GM12891 (cell line): ENCODE data around the gene KITLG.
"Not testable (repeated sequence)": the region's sequence is repeated elsewhere in the genome, so short reads cannot be mapped to it uniquely, and the experiment has no call there.

Source experiments
- DNase-seq: peaks from one replicate; pipeline ENCODE4 v3.0.0; 2011; ENCODE audit warnings: low spot score; ENCODE audit not compliant: insufficient read length
- FAIRE-seq: peaks from 2 replicates; lab custom pipeline; 2011; peaks lifted over from hg19 to GRCh38; lab: Jason Lieb, UNC
- PAX5 ChIP-seq: IDR thresholded peaks from 2 replicates; pipeline ENCODE4 v1.6.1; 2011; ENCODE audit warnings: low read length, moderate library complexity, mild to moderate bottlenecking; ENCODE audit not compliant: insufficient read depth, severe bottlenecking
- POLR2A ChIP-seq: IDR thresholded peaks from 2 replicates; pipeline ENCODE4 v1.6.1; 2011; ENCODE audit warnings: low read depth, low read length, control low read depth
- POLR2AphosphoS5 ChIP-seq: IDR thresholded peaks from 2 replicates; pipeline ENCODE4 v1.6.1; 2011; ENCODE audit warnings: low read depth, low read length, control low read depth
- POU2F2 ChIP-seq: IDR thresholded peaks from 2 replicates; pipeline ENCODE4 v1.6.1; 2011; ENCODE audit warnings: low read depth, mild to moderate bottlenecking, control low read depth, low read length, moderate library complexity
- SPI1 ChIP-seq: IDR thresholded peaks from 2 replicates; pipeline ENCODE4 v1.6.1; 2011; ENCODE audit warnings: low read depth, low read length, control low read depth
- TAF1 ChIP-seq: IDR thresholded peaks from 2 replicates; pipeline ENCODE4 v1.6.1; 2011; ENCODE audit warnings: low read depth, low read length, control low read depth

Gene KITLG

DNA sequence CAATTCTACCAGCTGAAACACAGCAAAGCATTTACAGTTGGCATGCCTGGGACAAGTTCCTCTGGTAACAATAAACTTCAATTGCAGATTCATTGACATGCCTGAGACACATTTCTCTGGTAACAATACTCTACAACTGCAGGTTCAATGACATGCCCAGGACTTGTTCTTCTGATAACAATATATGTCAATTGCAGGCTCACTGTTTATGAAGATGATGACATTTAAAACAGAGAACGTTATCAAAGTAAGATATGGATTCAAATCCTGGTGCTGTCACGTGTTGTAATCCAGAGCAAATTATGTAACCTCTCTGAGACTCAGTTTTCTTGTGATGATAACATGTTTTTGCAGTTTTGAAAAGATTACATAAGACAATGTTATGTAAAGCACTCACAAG lies 20.5 kb downstream of the KITLG start:
- TF ChIP-seq POLR2AphosphoS5 (no peak), POLR2A (no peak), POU2F2 (no peak), PAX5 (no peak), TAF1 (no peak), SPI1 (no peak)
- FAIRE-seq (no peak), DNase-seq (no peak)

DNA sequence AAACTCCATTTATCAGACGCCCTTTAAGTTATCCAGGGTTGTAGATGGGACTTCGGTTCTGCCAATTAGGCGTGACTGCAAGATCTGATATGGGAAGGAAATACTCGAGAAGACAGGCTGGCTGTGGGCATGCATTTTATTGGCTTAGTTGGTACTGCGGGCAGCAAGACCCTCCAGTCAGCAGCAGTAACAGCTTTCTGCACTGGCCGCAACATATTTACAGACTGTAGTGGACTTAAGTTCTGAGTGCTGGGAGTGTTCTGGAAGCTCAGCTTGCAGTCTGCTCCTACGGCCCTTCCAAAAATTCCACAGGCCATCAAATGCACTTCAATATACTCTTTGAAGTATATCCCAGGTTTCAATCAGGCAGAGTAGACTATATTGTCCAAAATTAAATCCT lies 21.1 kb downstream of the KITLG start:
- DNase-seq, result no peak
- no peak for FAIRE-seq
- no peak for TF ChIP-seq POLR2AphosphoS5
- TF ChIP-seq PAX5, result no peak
- TF ChIP-seq POU2F2, result no peak
- TF ChIP-seq SPI1, result no peak
- TF ChIP-seq TAF1, result no peak
- TF ChIP-seq POLR2A, result no peak

DNA sequence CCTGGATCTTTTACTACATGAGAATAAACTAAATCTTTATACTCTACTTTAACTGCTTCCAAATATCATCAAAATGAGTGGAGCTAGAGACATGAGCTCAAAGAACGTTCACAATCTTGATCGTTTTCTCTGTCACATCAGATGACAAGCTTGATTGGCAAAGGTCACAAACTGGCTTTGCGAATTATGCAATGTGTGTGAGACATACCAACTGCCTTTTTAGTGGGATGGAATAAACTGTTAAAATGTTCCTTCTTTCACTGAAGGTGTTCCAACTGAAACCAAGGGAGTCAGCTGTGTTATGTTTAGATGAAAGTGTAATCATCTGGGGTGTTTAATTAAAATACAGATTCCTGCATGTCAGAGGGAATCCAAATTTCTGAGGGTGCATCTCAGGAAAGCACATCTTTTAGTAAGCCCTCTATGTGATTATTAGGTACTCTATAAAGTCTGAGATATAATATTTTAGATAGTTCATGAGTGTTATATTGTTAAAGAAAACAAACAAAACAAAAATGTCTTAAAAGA lies 21.9 kb downstream of the KITLG start:
- DNase-seq (no peak), FAIRE-seq (no peak)
- TF ChIP-seq POLR2A, result no peak
- no peak for TF ChIP-seq POLR2AphosphoS5
- TF ChIP-seq PAX5, result no peak
- TF ChIP-seq TAF1, result no peak
- TF ChIP-seq POU2F2, result no peak
- TF ChIP-seq SPI1, result no peak

DNA sequence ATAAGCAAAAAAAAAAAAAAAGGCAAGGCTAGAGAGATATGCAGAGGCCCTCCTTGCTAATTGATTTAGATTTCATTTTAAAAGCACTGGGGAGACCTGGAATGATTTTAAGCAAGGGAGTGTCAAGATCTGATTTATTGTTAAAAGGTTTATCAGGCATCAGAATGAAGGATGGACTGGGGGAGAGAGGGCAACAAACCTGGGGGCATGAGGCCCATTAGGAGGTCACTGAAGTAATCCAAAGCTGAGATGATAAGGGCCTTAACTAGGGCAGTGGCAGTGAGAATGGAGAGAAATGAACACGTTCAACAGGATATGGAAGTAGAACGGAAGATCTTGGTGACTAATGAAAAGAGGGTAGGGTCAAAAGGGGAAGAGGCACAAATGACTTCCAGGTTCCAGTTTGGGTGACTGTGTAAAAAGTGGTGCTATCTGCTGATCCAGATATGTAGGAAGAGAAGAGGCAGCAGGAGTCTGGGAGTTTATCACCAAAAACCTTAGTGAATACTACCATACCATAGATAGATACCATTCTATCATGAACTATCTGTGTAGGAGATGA lies 24.0 kb downstream of the KITLG start:
- TF ChIP-seq TAF1 (no peak), POLR2AphosphoS5 (no peak), POLR2A (no peak), SPI1 (no peak), POU2F2 (no peak), PAX5 (no peak)
- DNase-seq (no peak), FAIRE-seq (no peak)

DNA sequence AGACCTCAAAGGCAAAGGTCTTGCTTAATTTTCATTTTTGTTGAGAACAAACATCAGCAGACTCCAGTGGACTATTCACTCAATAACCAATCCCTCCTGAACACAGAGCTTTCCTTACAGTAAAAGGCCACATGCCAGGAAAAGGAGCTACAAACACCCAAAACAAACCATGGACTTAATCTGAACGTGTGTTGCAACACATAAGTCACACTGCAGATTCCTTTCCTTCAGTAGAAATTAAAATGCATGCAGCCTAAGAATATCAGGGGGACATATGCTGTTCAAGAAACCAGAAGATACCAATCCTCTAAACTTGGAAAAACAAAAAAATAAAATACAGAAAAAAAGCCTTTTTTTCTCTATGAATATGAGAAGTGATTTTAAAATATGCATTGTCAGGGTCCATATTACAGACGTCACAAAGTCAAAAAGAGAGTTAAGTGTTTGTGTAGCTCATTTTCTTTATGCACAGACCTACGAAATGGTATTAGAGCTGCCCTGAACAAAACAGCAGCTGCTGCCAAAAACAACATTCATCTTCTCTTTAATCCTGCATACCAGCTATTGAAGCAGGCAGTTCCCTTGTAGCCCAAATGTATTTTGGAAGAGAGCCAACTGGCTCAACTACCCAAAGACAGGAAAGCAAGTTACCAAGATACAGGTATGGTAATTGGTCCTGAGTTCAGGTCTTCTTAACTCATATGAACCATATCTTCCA lies 26.2 kb downstream of the KITLG start:
- DNase-seq (no peak), FAIRE-seq (no peak)
- TF ChIP-seq TAF1, result no peak
- TF ChIP-seq POLR2AphosphoS5, result no peak
- TF ChIP-seq PAX5, result no peak
- TF ChIP-seq POU2F2, result no peak
- TF ChIP-seq POLR2A, result no peak
- TF ChIP-seq SPI1, result no peak

DNA sequence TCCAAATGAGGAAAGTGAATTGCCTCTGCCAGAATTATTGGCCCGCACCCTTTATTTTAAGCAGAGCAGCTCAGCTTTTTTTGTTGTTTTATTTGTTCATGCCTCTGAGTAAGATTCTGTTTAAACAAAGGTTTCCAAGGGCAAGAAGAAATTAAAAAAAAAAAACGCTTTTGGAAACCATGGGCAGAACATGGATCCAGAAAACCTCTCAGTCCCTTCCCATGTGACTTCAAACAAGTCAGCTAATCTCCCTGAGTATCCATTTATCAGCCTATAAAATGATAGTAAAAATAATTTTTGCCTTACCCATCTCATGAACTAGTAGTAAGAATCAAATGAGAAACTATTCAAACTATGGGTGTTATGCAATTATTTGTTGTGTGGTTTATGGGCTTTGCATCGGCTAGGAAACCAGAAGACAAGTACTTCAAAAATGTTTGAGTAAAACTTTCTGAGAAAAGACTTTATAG lies 27.6 kb downstream of the KITLG start:
- no peak for DNase-seq
- FAIRE-seq, result no peak
- TF ChIP-seq POLR2AphosphoS5 (no peak), POU2F2 (no peak), POLR2A (no peak)

DNA sequence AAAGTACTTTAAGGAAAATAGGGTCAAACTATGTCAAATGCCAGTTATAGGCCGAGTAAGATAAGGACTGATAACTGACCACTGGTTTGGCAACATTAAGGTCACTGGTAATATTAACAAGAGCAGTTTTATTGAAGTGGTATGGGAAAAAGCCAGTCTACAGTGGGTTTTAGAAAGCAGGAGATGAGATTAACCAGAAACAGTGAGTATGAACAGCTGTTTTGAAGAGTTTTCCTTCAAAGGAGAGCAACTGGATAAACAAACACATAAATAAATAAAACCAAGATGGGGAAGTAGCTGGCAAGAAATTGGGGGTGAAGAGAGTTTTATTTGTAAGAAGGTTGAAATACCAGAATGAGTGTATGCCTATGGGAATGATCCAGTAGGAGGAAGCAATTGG lies 30.3 kb downstream of the KITLG start:
- DNase-seq (no peak), FAIRE-seq (no peak)
- TF ChIP-seq TAF1 (no peak), SPI1 (no peak), POLR2A (no peak), POU2F2 (no peak), PAX5 (no peak), POLR2AphosphoS5 (no peak)

DNA sequence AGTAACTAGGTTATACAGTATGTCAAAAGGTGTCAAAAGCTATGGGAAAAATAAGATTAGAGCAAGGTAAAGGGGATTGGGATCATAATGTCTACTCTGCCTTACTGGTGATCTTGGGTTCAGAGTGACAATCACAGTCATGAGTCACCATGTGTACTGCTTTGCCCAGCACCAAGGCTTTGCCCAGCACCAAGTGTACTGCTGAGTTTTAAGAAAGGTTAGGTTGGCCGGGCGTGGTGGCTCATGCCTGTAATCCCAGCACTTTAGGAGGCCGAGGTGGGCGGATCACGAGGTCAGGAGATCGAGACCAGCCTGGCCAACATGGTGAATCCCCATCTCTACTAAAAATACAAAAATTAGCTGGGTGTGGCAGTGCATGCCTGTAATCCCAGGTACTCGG lies 32.3 kb downstream of the KITLG start:
- FAIRE-seq, DNase-seq: not testable (repeated sequence)

DNA sequence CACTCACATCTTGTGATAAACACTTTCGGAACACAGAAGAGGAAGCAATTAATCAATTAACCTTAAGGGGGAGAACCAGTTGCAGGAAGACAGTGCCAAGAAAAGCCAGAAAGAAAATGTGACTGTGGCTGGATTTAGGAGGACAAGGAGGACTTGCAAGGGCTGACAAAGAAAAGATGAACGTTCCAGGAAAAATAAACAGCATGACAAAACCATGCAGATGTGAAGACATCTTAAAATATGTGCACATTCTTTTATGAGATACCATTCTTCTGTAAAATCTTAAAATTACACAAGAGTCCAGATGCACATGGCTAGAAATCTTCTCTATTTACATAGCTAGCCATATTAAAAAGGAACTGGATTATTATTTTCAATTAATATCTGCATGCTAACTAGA lies 33.4 kb downstream of the KITLG start:
- DNase-seq, result no peak
- TF ChIP-seq POU2F2 (no peak), TAF1 (no peak), POLR2AphosphoS5 (no peak), PAX5 (no peak), SPI1 (no peak), POLR2A (no peak)

More for the DNA sequence above, 33.4 kb downstream of the KITLG start:
- FAIRE-seq, result no peak
